B cell (primary cell): Measurements from ENCODE around the gene JKAMP. TPM values are rescaled to one million over a fixed set of nuclear protein-coding genes. Genes with fewer than 3 reads are reported as not detected.

Source experiments
- ATAC-seq: fragments of 200-7000 bp; cut with Tn5 transposase; one replicate; pipeline ENCODE4 v1.10.0; 2021; ENCODE audit warnings: low read depth, mild to moderate bottlenecking, moderate number of reproducible peaks, moderate library complexity
- CTCF ChIA-PET: fragments of 350-600 bp; sonication (Branson Sonifier 250); formaldehyde crosslinking; loops from one replicate; lab custom pipeline; 2021; ENCODE audit warnings: antibody characterized with exemption, inconsistent platforms; lab: Charles Lee
- POLR2A ChIA-PET: fragments of 350-600 bp; sonication (Branson Sonifier 250); formaldehyde crosslinking; loops from one replicate; lab custom pipeline; 2021; ENCODE audit warnings: antibody characterized with exemption; lab: Charles Lee
- DNase-seq: peaks from one replicate; pipeline ENCODE4 v3.0.0; 2013
- H2AFZ ChIP-seq: 2 replicates; pipeline ENCODE4 v1.6.1; 2012; ENCODE audit warnings: mild to moderate bottlenecking, low read depth, low read length; ENCODE audit not compliant: insufficient read depth, poor library complexity, severe bottlenecking
- H3K27ac ChIP-seq, 2 donors: 1 replicate in 1 of 2; 2 replicates in 1 of 2; pipeline ENCODE4 v1.5.1; 2012 to 2013; ENCODE audit warnings: low read length in 2 of 2, mild to moderate bottlenecking in 2 of 2, moderate library complexity in 1 of 2
- H3K27me3 ChIP-seq, 4 experiments: fragments of 200-600 bp in 1 of 4; sonication (generic) in 1 of 4; replicated peaks in 1 of 4; 1 replicate in 2 of 4; 2 replicates in 2 of 4; pipeline versions ENCODE4 v1.6.1 to v1.7.0; 2013 to 2016; ENCODE audit warnings: low read length in 3 of 4, mild to moderate bottlenecking in 2 of 4, mixed read lengths in 1 of 4, moderate library complexity in 1 of 4; ENCODE audit not compliant: insufficient read depth in 4 of 4, control insufficient read depth in 3 of 4; ENCODE audit errors: control extremely low read depth in 1 of 4
- H3K36me3 ChIP-seq, 2 experiments: replicated peaks in 1 of 2; 1 replicate in 1 of 2; 2 replicates in 1 of 2; pipeline versions ENCODE4 v1.6.1 to v1.7.1; 2013; ENCODE audit warnings: low read length in 1 of 2; ENCODE audit not compliant: insufficient read depth in 2 of 2, control insufficient read depth in 1 of 2; ENCODE audit errors: control extremely low read depth in 1 of 2, extremely low read depth in 1 of 2
- H3K4me1 ChIP-seq, 2 donors: fragments of 200-600 bp in 1 of 2; sonication (generic) in 1 of 2; 1 replicate in 1 of 2; 2 replicates in 1 of 2; pipeline versions ENCODE4 v1.5.1 to v1.6.1; 2013 to 2017; ENCODE audit warnings: low read length in 2 of 2; ENCODE audit not compliant: control insufficient read depth in 2 of 2, insufficient read depth in 2 of 2
- H3K4me2 ChIP-seq: replicated peaks from 2 replicates; pipeline ENCODE3; 2012; ENCODE audit warnings: mild to moderate bottlenecking, low read depth, low read length; ENCODE audit not compliant: poor library complexity, severe bottlenecking
- H3K4me3 ChIP-seq, 5 experiments: fragments of 200-600 bp in 1 of 5; sonication (generic) in 1 of 5; 1 replicate in 3 of 5; 2 replicates in 2 of 5; pipeline versions ENCODE4 v1.5.1 to v1.7.0; 2011 to 2016; ENCODE audit warnings: low read length in 4 of 5, mild to moderate bottlenecking in 4 of 5, low read depth in 2 of 5, control low read depth in 1 of 5, moderate library complexity in 1 of 5; ENCODE audit not compliant: insufficient read depth in 1 of 5; ENCODE audit errors: control extremely low read depth in 1 of 5, extremely low read depth in 1 of 5
- H3K79me2 ChIP-seq: fragments of 200-600 bp; sonication (generic); one replicate; pipeline ENCODE4 v1.6.0; 2016; ENCODE audit warnings: low read length; ENCODE audit not compliant: control insufficient read depth, insufficient read depth
- H3K9ac ChIP-seq: fragments of 200-600 bp; sonication (generic); 2 replicates; pipeline ENCODE4 v1.6.1; 2017; ENCODE audit warnings: mild to moderate bottlenecking, low read length, moderate library complexity
- H3K9me3 ChIP-seq, 3 donors: one replicate each; pipeline versions ENCODE4 v1.6.1 to v1.7.1; 2013; ENCODE audit warnings: low read length in 2 of 3; ENCODE audit not compliant: control insufficient read depth in 2 of 3, insufficient read depth in 1 of 3; ENCODE audit errors: control extremely low read depth in 1 of 3
- H4K20me1 ChIP-seq: 2 replicates; pipeline ENCODE4 v1.6.0; 2012; ENCODE audit warnings: mild to moderate bottlenecking, low read length; ENCODE audit not compliant: insufficient read depth, control insufficient read depth, poor library complexity, severe bottlenecking
- H3K27ac Mint-ChIP-seq: one replicate; pipeline ENCODE4 v1.8.0; 2021; ENCODE audit warnings: mixed read lengths
- H3K27me3 Mint-ChIP-seq: one replicate; pipeline ENCODE4 v1.8.0; 2021; ENCODE audit warnings: mixed read lengths
- H3K4me1 Mint-ChIP-seq: one replicate; pipeline ENCODE4 v1.8.0; 2021; ENCODE audit warnings: mixed read lengths
- H3K4me3 Mint-ChIP-seq: one replicate; pipeline ENCODE4 v1.8.0; 2021; ENCODE audit warnings: mixed read lengths
- H3K9me3 Mint-ChIP-seq: one replicate; pipeline ENCODE4 v1.8.0; 2022; ENCODE audit warnings: mixed read lengths; ENCODE audit not compliant: insufficient read depth
- EZH2 ChIP-seq: IDR thresholded peaks from 2 replicates; pipeline ENCODE4 v1.6.1; 2012; ENCODE audit warnings: borderline replicate concordance, low read depth, mild to moderate bottlenecking, moderate library complexity, low read length; ENCODE audit not compliant: insufficient read depth, poor library complexity, severe bottlenecking
- WGBS: methylation state at CpG from one replicate; pipeline ENCODE4 v1.1.5; 2013; ENCODE audit warnings: missing lambda C conversion rate; ENCODE audit not compliant: insufficient coverage; 5-methylcytosine and 5-hydroxymethylcytosine counted together
- intact Hi-C: fragments of 100-400 bp; cut with micrococcal nuclease; formaldehyde crosslinking; loops from one replicate; pipeline ENCODE4 v1.10.0; 2022
- polyA plus RNA-seq: library from polyadenylated mRNA; depleted of rRNA; stranded (reverse); fragments of >200 nt; gene quantifications from 2 replicates; pipeline ENCODE4 v1.2.3, GENCODE V29; 2012
- total RNA-seq, 2 donors: library from RNA; stranded (reverse); fragments of 120-200 nt in 1 of 2; gene quantifications; 1 replicate in 1 of 2; 2 replicates in 1 of 2; pipeline versions ENCODE4 v1.2.3 to v1.2.4, GENCODE V29; 2013 to 2022
- TF ChIP-seq, protein P1 (sequence below): fragments of 200-600 bp; IDR thresholded peaks from one replicate; pipeline ENCODE4 v1.8.0; 2022; ENCODE audit warnings: antibody characterized with exemption, mild to moderate bottlenecking

Gene JKAMP
- total and polyA plus RNA-seq, 2 donors (not counting 1 experiment from before 2014, with no cell fraction given) = 30.3 to 32.3 TPM

- peaks cover 9% of the 10 kb centered on the region for H3K4me1 Mint-ChIP-seq
- H3K27ac Mint-ChIP-seq = no peak overlapping the region
- DNase-seq (no peak), ATAC-seq (no peak)
- Histone ChIP-seq H2AFZ (no peak overlapping the region), H3K36me3 (no peaks in the 10 kb centered on the region), H3K4me2 (no peak overlapping the region), H3K27ac (no peak overlapping the region), H3K9me3 (no peaks in the 10 kb centered on the region), H3K27me3 (peaks cover 0 to 2% (median 0%) of the 10 kb centered on the region in 4 experiments), H3K4me3 (no peak overlapping the region), H3K79me2 (no peaks in the 10 kb centered on the region), H4K20me1 (no peaks in the 10 kb centered on the region), H3K9ac (no peak overlapping the region), H3K4me1 (no peaks in the 10 kb centered on the region)
- H3K9me3 Mint-ChIP-seq = no peaks in the 10 kb centered on the region
- CTCF ChIA-PET = no interaction called here
- POLR2A ChIA-PET = no interaction called here
- TF ChIP-seq, protein P1, sequence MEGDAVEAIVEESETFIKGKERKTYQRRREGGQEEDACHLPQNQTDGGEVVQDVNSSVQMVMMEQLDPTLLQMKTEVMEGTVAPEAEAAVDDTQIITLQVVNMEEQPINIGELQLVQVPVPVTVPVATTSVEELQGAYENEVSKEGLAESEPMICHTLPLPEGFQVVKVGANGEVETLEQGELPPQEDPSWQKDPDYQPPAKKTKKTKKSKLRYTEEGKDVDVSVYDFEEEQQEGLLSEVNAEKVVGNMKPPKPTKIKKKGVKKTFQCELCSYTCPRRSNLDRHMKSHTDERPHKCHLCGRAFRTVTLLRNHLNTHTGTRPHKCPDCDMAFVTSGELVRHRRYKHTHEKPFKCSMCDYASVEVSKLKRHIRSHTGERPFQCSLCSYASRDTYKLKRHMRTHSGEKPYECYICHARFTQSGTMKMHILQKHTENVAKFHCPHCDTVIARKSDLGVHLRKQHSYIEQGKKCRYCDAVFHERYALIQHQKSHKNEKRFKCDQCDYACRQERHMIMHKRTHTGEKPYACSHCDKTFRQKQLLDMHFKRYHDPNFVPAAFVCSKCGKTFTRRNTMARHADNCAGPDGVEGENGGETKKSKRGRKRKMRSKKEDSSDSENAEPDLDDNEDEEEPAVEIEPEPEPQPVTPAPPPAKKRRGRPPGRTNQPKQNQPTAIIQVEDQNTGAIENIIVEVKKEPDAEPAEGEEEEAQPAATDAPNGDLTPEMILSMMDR = no peak
- TF ChIP-seq EZH2 = no peak
- no peak overlapping the region for H3K4me3 Mint-ChIP-seq
- WGBS = 75% methylated on average over 2 of the region's 4 CpGs
- H3K27me3 Mint-ChIP-seq = peaks cover 9% of the 10 kb centered on the region
- intact Hi-C loops = no loop called here
Measured at GRCh38 chr14:59538936-59539335, 54.6 kb downstream of the JKAMP start.

DNA sequence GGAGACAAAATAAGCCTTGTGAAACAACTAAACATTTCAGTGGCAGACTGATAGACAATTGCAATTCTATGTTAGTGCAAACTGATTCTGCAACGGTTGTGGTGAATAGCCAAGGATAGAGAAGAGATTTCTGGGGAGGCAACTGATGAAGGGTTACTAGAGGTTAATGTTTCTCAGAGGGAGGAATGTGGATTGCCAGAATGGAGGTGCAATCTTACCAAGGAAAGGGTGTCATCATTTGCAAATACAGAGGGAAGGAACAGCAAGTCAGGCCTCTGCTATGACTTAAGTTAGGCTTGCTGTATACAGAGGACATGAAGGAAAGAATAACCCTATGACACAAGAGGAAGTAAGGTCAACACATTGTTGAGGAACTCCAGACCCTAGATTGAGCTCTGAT, 56.5 kb downstream of the JKAMP start:
- 67% methylated on average over 1 of the region's 1 CpG for WGBS
- no peaks in the 10 kb centered on the region for H4K20me1 ChIP-seq
- H3K4me3 ChIP-seq = no peak overlapping the region
- CTCF ChIA-PET = interaction anchor here (0.7 kb wide), 1 partner anchor 423 kb away, joined by 6 read pairs; no protein-coding TSS in a partner anchor
- no peaks in the 10 kb centered on the region for H3K79me2 ChIP-seq
- H3K4me1 Mint-ChIP-seq = peaks cover 9% of the 10 kb centered on the region
- no peak for DNase-seq
- no peak for ATAC-seq
- no peak overlapping the region for H3K27ac Mint-ChIP-seq
- H3K27me3 ChIP-seq = no peaks in the 10 kb centered on the region
- no peak overlapping the region for H3K9ac ChIP-seq
- POLR2A ChIA-PET = no interaction called here
- intact Hi-C loops = no loop called here
- H3K27me3 Mint-ChIP-seq = peaks cover 4% of the 10 kb centered on the region
- no peak overlapping the region for H3K4me2 ChIP-seq
- no peaks in the 10 kb centered on the region for H3K4me1 ChIP-seq
- no peak overlapping the region for H2AFZ ChIP-seq
- no peaks in the 10 kb centered on the region for H3K9me3 Mint-ChIP-seq
- H3K9me3 ChIP-seq = no peaks in the 10 kb centered on the region
- H3K27ac ChIP-seq = no peak overlapping the region
- no peaks in the 10 kb centered on the region for H3K36me3 ChIP-seq
- no peak for TF ChIP-seq EZH2
- TF ChIP-seq, protein P1 = no peak
- no peak overlapping the region for H3K4me3 Mint-ChIP-seq
